GM23248 (cell line): ENCODE measurements around the gene MRPL48. TPM values are rescaled to one million over a fixed set of nuclear protein-coding genes. Genes with fewer than 3 reads are reported as not detected.
A peak's percentile ranks its signal among the peaks of the same experiment; 100 is the strongest.

ENCODE experiments used
- DNase-seq: peaks from one replicate; pipeline ENCODE4 v3.0.0-alpha.2; 2015
- H2AFZ ChIP-seq: fragments of 200-600 bp; sonication (generic); 2 replicates; pipeline ENCODE4 v1.6.1; 2016; ENCODE audit warnings: antibody characterized with exemption
- H3F3A ChIP-seq: fragments of 200-600 bp; sonication (generic); 2 replicates; pipeline ENCODE4 v1.6.1; 2016; ENCODE audit warnings: mild to moderate bottlenecking, antibody characterized with exemption, mixed run types; ENCODE audit not compliant: insufficient read depth
- H3K27ac ChIP-seq: fragments of 200-600 bp; sonication (generic); 2 replicates; pipeline ENCODE4 v1.5.1; 2016; ENCODE audit warnings: mild to moderate bottlenecking
- H3K27me3 ChIP-seq: fragments of 200-600 bp; sonication (generic); replicated peaks from 2 replicates; pipeline ENCODE4 v1.6.1; 2016; ENCODE audit warnings: mild to moderate bottlenecking; ENCODE audit not compliant: insufficient read depth
- H3K36me3 ChIP-seq: fragments of 200-600 bp; sonication (generic); 2 replicates; pipeline ENCODE4 v1.6.1; 2016; ENCODE audit warnings: low read depth, mild to moderate bottlenecking
- H3K4me1 ChIP-seq: fragments of 200-600 bp; sonication (generic); 2 replicates; pipeline ENCODE4 v1.6.1; 2016; ENCODE audit warnings: mild to moderate bottlenecking; ENCODE audit not compliant: insufficient read depth
- H3K4me2 ChIP-seq: fragments of 200-600 bp; sonication (generic); one replicate; pipeline ENCODE4 v1.6.1; 2016; ENCODE audit warnings: mild to moderate bottlenecking; ENCODE audit not compliant: unreplicated experiment
- H3K4me3 ChIP-seq: fragments of 200-600 bp; sonication (generic); 2 replicates; pipeline ENCODE4 v1.5.1; 2016; ENCODE audit warnings: mild to moderate bottlenecking
- H3K79me2 ChIP-seq: fragments of 200-600 bp; sonication (generic); 2 replicates; pipeline ENCODE4 v1.6.1; 2016; ENCODE audit warnings: mild to moderate bottlenecking; ENCODE audit not compliant: insufficient read depth
- H3K9ac ChIP-seq: fragments of 200-600 bp; sonication (generic); 2 replicates; pipeline ENCODE4 v1.6.1; 2016; ENCODE audit warnings: mild to moderate bottlenecking
- H3K9me2 ChIP-seq: fragments of 200-600 bp; sonication (generic); 2 replicates; pipeline ENCODE4 v1.6.1; 2016; ENCODE audit warnings: mixed run types, mild to moderate bottlenecking, moderate library complexity; ENCODE audit not compliant: insufficient read depth
- H3K9me3 ChIP-seq: fragments of 200-600 bp; sonication (generic); one replicate; pipeline ENCODE4 v1.6.1; 2017; ENCODE audit warnings: low read depth
- H4K20me1 ChIP-seq: fragments of 200-600 bp; sonication (generic); 2 replicates; pipeline ENCODE4 v1.6.0; 2016; ENCODE audit not compliant: insufficient read depth
- EZH2 ChIP-seq: fragments of 200-600 bp; sonication (generic); IDR thresholded peaks from 2 replicates; pipeline ENCODE4 v1.6.1; 2018; ENCODE audit warnings: antibody characterized with exemption, mild to moderate bottlenecking; ENCODE audit not compliant: insufficient read depth, poor library complexity, severe bottlenecking
- EZH2phosphoT487 ChIP-seq: fragments of 200-600 bp; sonication (generic); IDR thresholded peaks from 2 replicates; pipeline ENCODE4 v1.6.1; 2018; ENCODE audit warnings: antibody characterized with exemption, moderate library complexity, mild to moderate bottlenecking, low read depth; ENCODE audit not compliant: insufficient read depth
- WGBS, 2 experiments: methylation state at CpG; one replicate each; pipeline ENCODE4 v1.1.6; 2015 to 2017; ENCODE audit warnings: low lambda C conversion rate in 2 of 2, low coverage in 1 of 2; ENCODE audit errors: missing lambda C conversion rate in 2 of 2; 5-methylcytosine and 5-hydroxymethylcytosine counted together
- in situ Hi-C: fragments of 300-500 bp; cut with MboI; formaldehyde crosslinking; loops from 2 replicates; pipeline ENCODE4 v1.15.0; 2020
- polyA plus RNA-seq: library from polyadenylated mRNA; unstranded; fragments of >200 nt; fragmentation: Nextera tagmentation; extraction: Ambion mirVana; gene quantifications from 2 replicates; pipeline ENCODE4 v1.2.1, GENCODE V29; 2016
- total RNA-seq: library from RNA; depleted of rRNA; stranded (reverse); fragments of >200 nt; shearing (Covaris generic); gene quantifications from 2 replicates; pipeline ENCODE4 v1.2.3, GENCODE V29; 2014

The MRPL48 gene
- total and polyA plus RNA-seq, 2 experiments from 2014 or later, result 21.4 to 40.1 TPM

DNA sequence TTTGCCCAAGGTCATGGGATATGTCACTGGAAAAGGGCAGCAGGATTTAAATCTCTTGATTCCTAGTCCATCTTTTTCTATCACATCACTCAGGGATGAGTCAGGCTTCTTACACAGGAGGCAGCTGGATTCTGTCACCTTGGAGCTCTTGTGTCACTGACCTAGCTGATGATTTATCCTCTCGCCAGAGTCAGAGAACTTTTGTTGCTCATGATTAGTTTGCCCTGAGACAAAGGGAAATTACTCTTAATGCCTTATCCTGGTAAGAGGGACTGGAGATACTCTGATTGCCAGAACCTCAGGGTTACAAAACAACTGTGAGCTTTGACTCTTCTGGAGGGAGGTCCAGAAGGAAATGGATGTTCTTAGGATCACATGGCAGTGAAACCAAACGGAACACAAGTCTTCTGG, 78.9 kb downstream of the MRPL48 start:
- peak overlapping the region; percentile 24; the same call in 1 of the 2 replicates for H3K4me3 ChIP-seq
- peak overlapping the region; percentile 75 for H3K27ac ChIP-seq
- in situ Hi-C loops, result no loop called here
- no peaks in the 10 kb centered on the region for H3K27me3 ChIP-seq
- H3K9me2 ChIP-seq, result no peaks in the 10 kb centered on the region
- H3K9ac ChIP-seq, result peak overlapping the region; percentile 53
- DNase-seq, result peak; percentile 97
- H3K36me3 ChIP-seq, result peaks cover 7% of the 10 kb centered on the region; the same call in 1 of the 2 replicates
- H3K79me2 ChIP-seq, result no peaks in the 10 kb centered on the region
- peaks cover 18% of the 10 kb centered on the region for H3K4me1 ChIP-seq
- peak overlapping the region; percentile 49 for H3K4me2 ChIP-seq
- 0% methylated on average over 2 of the region's 2 CpGs for WGBS, 2 experiments
- peaks cover 48% of the 10 kb centered on the region for H3F3A ChIP-seq
- no peak for TF ChIP-seq EZH2
- TF ChIP-seq EZH2phosphoT487, result no peak
- no peak overlapping the region for H2AFZ ChIP-seq
- H3K9me3 ChIP-seq, result no peaks in the 10 kb centered on the region
- no peaks in the 10 kb centered on the region for H4K20me1 ChIP-seq

- Histone ChIP-seq H3K27me3 (no peaks in the 10 kb centered on the region), H3K4me3 (no peak overlapping the region), H3K4me2 (no peak overlapping the region), H2AFZ (no peak overlapping the region), H3K9me2 (no peaks in the 10 kb centered on the region), H3F3A (peaks cover 49% of the 10 kb centered on the region), H3K9me3 (no peaks in the 10 kb centered on the region), H4K20me1 (no peaks in the 10 kb centered on the region), H3K4me1 (peaks cover 18% of the 10 kb centered on the region), H3K79me2 (peaks cover 15% of the 10 kb centered on the region), H3K27ac (no peak overlapping the region), H3K36me3 (peaks cover 9% of the 10 kb centered on the region; the same call in 1 of the 2 replicates), H3K9ac (no peak overlapping the region)
- in situ Hi-C loops, result no loop called here
- peak; percentile 28 for DNase-seq
- TF ChIP-seq EZH2 (no peak), EZH2phosphoT487 (no peak)
- 86 to 92% methylated on average over 1 of the region's 1 CpG for WGBS, 2 experiments
These were observed 81.8 kb downstream of the MRPL48 start for GRCh38 chr11:73869332-73869949.

DNA sequence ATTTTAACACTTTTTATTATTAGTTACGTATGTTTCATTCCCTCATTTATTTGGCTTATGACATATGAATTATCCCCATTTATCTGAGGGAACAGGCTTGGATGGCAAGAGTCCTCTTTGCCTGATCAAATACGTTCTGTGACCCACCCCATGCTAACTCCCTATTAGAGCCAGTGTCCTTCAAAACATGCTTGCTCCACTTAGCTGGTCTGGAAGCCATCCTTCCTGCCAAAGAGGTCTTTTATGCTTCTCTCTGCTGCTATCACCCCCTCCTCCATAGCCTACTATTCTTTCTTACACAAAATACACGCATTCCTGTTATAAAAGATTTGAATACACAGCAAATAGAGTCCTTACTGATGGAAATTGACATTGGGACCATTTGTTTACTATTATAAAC, 82.6 kb downstream of the MRPL48 start:
- Histone ChIP-seq H3K9me2 (no peaks in the 10 kb centered on the region), H3K4me1 (peaks cover 19% of the 10 kb centered on the region), H4K20me1 (no peaks in the 10 kb centered on the region), H2AFZ (no peak overlapping the region), H3K9ac (no peak overlapping the region), H3K79me2 (peaks cover 24% of the 10 kb centered on the region), H3K36me3 (peaks cover 9% of the 10 kb centered on the region; the same call in 1 of the 2 replicates), H3K27me3 (no peaks in the 10 kb centered on the region), H3K9me3 (no peaks in the 10 kb centered on the region), H3K4me3 (no peak overlapping the region), H3K4me2 (no peak overlapping the region), H3K27ac (no peak overlapping the region), H3F3A (peaks cover 49% of the 10 kb centered on the region)
- in situ Hi-C loops, result no loop called here
- TF ChIP-seq EZH2phosphoT487, result no peak
- no peak for TF ChIP-seq EZH2
- DNase-seq, result no peak
- WGBS, 2 experiments, result 81% methylated on average over 3 of the region's 3 CpGs

DNA sequence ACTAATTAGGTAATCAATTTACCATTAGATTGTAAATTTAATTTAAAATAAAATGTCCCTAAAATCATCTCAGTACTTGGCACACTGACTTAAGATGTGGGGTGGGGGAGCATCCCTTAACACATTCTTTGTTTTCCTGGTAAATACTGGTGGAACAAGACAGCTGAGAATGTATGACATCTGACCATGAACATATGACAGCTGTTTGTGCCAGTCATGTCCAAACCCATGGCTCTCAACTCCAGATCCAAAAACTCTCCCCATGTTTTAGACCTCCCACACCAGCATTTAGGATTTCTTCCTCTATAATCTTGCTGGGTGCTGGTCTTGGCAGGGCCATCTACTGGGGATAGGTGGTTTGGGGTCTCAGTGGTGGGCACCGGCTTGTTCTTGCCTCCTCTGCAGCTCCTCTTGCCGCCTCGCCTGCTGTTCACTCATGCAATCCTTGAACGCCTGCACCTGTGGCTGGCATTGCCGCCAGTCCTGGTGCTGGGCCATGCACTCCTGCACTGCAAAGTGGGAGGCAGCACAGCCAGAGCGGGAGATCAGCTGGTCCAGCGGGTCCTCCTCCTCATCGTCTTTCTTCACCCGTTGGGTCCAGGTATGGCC, 85.2 kb downstream of the MRPL48 start:
- in situ Hi-C loops, result no loop called here
- H3K36me3 ChIP-seq, result peaks cover 9% of the 10 kb centered on the region; the same call in 1 of the 2 replicates

More for the DNA sequence above, 85.2 kb downstream of the MRPL48 start:
- Histone ChIP-seq H3K9me2 (no peaks in the 10 kb centered on the region), H2AFZ (no peak overlapping the region), H3K4me2 (no peak overlapping the region), H3K27me3 (no peaks in the 10 kb centered on the region), H3K4me1 (peaks cover 8% of the 10 kb centered on the region), H3K9me3 (no peaks in the 10 kb centered on the region), H4K20me1 (no peaks in the 10 kb centered on the region), H3K79me2 (peaks cover 46% of the 10 kb centered on the region), H3K9ac (no peak overlapping the region), H3K27ac (no peak overlapping the region), H3K4me3 (no peak overlapping the region), H3F3A (peaks cover 31% of the 10 kb centered on the region)
- DNase-seq, result no peak
- 92 to 95% methylated on average over 9 of the region's 9 CpGs for WGBS, 2 experiments
- no peak for TF ChIP-seq EZH2phosphoT487
- no peak for TF ChIP-seq EZH2
